Skeletal muscle tissue (tissue), 4 donors: ENCODE results near the gene IPPK. TPM values are rescaled to one million over a fixed set of nuclear protein-coding genes. Genes with fewer than 3 reads are reported as not detected.

ENCODE experiments used
- H3K27ac ChIP-seq: one replicate; pipeline ENCODE4 v1.7.0; 2013; ENCODE audit warnings: mild to moderate bottlenecking, low read depth, low read length, inconsistent platforms
- H3K27me3 ChIP-seq, 3 donors: one replicate each; pipeline ENCODE4 v1.7.0; 2013; ENCODE audit warnings: low read length in 3 of 3; ENCODE audit not compliant: control insufficient read depth in 3 of 3, insufficient read depth in 3 of 3
- H3K36me3 ChIP-seq, 3 donors: one replicate each; pipeline ENCODE4 v1.7.0; 2013; ENCODE audit warnings: low read length in 3 of 3; ENCODE audit not compliant: control insufficient read depth in 3 of 3, insufficient read depth in 3 of 3
- H3K4me1 ChIP-seq, 3 donors: one replicate each; pipeline ENCODE4 v1.7.0; 2013; ENCODE audit warnings: low read length in 3 of 3, mild to moderate bottlenecking in 3 of 3; ENCODE audit not compliant: control insufficient read depth in 3 of 3, insufficient read depth in 3 of 3
- H3K4me3 ChIP-seq, 3 donors: one replicate each; pipeline ENCODE4 v1.7.0; 2013; ENCODE audit warnings: low read length in 3 of 3
- H3K9ac ChIP-seq, 3 donors: one replicate each; pipeline ENCODE4 v1.7.0; 2013; ENCODE audit warnings: low read length in 3 of 3, mild to moderate bottlenecking in 3 of 3, moderate library complexity in 2 of 3, low read depth in 1 of 3
- H3K9me3 ChIP-seq, 3 donors: one replicate each; pipeline ENCODE4 v1.7.0; 2013; ENCODE audit warnings: low read length in 3 of 3; ENCODE audit not compliant: control insufficient read depth in 3 of 3
- total RNA-seq: library from RNA; depleted of rRNA; stranded (reverse); fragments of >200 nt; gene quantifications from one replicate; pipeline ENCODE4 v1.2.3, GENCODE V29; 2014
- donor health status: Osteomylitis.

IPPK gene
- total RNA-seq, 1 donor from 2014 or later, result 6.3 TPM

DNA sequence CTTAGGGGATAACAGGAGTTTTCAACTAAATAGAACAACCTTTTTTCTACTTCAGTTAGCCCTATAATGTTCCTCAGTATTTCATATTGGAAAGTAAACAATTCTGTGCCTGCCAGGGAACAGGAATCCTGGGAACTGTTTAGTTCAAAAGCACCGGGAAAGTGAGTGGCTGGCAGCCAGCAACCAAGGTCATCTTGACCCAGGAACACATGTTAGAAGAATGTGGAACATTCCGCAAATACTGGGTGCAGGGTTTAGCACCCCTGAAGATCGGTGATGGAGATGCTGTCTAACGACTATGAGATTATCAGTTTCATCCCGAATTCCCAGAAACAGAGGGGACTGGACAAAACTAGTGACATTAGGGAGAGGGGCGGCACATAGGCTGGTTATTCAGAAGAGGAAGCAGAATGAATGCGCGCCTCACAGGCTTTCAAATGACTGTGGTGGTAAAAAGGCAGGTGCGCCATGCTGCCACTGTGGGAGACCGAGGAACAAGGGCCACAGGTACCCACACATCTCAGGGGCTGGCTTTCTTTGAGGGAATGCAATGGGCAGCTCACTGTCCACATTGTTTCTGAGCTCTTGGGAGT is 51.2 kb downstream of the IPPK start:
- no peaks in the 10 kb centered on the region for H3K9me3 ChIP-seq
- peaks cover 20 to 35% (median 33%) of the 10 kb centered on the region in 3 donors for H3K36me3 ChIP-seq
- H3K27ac ChIP-seq, result no peak overlapping the region
- H3K4me3 ChIP-seq, result no peak overlapping the region
- no peaks in the 10 kb centered on the region for H3K27me3 ChIP-seq
- no peak overlapping the region for H3K9ac ChIP-seq
- peaks cover 13 to 31% (median 15%) of the 10 kb centered on the region in 3 donors for H3K4me1 ChIP-seq

GRCh38 chr9:92617951-92618510 is 51.9 kb downstream of the IPPK start:
- H3K36me3 ChIP-seq, result peaks cover 25 to 39% (median 38%) of the 10 kb centered on the region in 3 donors
- H3K4me1 ChIP-seq, result peaks cover 13 to 31% (median 15%) of the 10 kb centered on the region in 3 donors
- H3K9me3 ChIP-seq, result no peaks in the 10 kb centered on the region
- no peak overlapping the region for H3K9ac ChIP-seq
- H3K27ac ChIP-seq, result no peak overlapping the region
- H3K4me3 ChIP-seq, result no peak overlapping the region
- H3K27me3 ChIP-seq, result no peaks in the 10 kb centered on the region

DNA sequence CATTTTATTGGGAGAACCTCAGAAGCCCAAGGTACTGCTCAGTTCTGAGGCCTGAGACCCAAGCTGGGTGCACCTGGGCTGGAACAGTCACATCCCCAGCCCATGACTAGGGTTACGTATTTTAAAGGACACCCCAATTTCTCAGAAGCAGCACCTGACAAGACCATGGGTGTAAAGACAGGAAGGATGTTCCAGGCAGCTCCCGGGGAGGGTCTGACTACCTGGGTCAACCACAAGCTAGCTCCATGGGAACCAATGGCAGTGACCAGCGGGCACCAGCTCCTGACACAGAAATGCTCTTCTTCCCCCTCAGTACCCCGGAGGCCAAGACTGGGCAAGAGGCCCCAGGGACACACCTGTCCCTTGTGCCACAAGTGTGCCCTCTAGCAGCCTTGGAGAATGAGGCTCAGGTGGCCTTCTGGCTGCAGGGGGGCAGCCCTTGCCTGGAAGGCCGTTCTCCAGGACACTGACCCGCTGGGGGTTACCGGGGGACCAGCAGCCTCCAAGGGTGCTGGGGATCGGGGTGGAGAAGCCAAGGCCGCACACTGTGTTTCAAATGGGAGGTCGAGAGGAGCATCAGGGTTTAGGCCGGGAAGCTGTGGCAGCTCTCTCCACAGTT is 52.6 kb downstream of the IPPK start:
- peaks cover 26 to 44% (median 40%) of the 10 kb centered on the region in 3 donors for H3K36me3 ChIP-seq
- peak overlapping the region in 2 of 3 donors; percentile 1 to 23 for H3K9ac ChIP-seq
- H3K4me1 ChIP-seq, result peaks cover 13 to 31% (median 15%) of the 10 kb centered on the region in 3 donors
- H3K27me3 ChIP-seq, result no peaks in the 10 kb centered on the region
- H3K27ac ChIP-seq, result peak overlapping the region; percentile 72
- no peaks in the 10 kb centered on the region for H3K9me3 ChIP-seq
- H3K4me3 ChIP-seq, result no peak overlapping the region

GRCh38 chr9:92616655-92617111 is 53.2 kb downstream of the IPPK start:
- Histone ChIP-seq H3K4me3 (no peak overlapping the region), H3K27ac (peak overlapping the region; percentile 72), H3K9ac (peak overlapping the region in 1 of 3 donors; percentile 35), H3K4me1 (peaks cover 15 to 37% (median 18%) of the 10 kb centered on the region in 3 donors), H3K27me3 (no peaks in the 10 kb centered on the region), H3K36me3 (peaks cover 32 to 45% (median 44%) of the 10 kb centered on the region in 3 donors), H3K9me3 (no peaks in the 10 kb centered on the region)

GRCh38 chr9:92616199-92616641 is 53.7 kb downstream of the IPPK start:
- Histone ChIP-seq H3K9me3 (no peaks in the 10 kb centered on the region), H3K27ac (peak overlapping the region; percentile 72), H3K9ac (peak overlapping the region in 1 of 3 donors; percentile 35), H3K36me3 (peaks cover 35 to 45% (median 44%) of the 10 kb centered on the region in 3 donors), H3K27me3 (no peaks in the 10 kb centered on the region), H3K4me1 (peaks cover 17 to 41% (median 19%) of the 10 kb centered on the region in 3 donors), H3K4me3 (no peak overlapping the region)

DNA sequence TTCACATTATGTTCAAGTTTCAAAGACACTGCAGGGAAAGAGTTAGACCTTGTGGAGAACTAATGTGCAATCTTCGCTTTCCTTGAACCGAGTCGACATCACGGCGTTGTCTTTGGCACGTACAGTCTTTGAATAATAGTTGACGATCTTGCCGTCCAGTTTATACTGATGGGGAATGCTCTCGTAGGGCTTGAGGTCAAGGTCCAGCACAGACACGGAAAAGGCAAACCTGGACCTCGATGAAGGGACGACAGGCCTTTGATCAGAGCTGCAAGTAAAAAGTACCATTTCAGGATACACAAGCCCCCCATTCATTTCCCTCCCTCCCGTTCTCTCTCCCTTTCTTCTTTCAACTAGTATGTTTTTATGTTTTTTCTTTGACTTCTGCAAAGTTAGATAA is 54.1 kb downstream of the IPPK start:
- Histone ChIP-seq H3K36me3 (peaks cover 37 to 45% (median 44%) of the 10 kb centered on the region in 3 donors), H3K9ac (no peak overlapping the region), H3K4me1 (peaks cover 19 to 45% (median 22%) of the 10 kb centered on the region in 3 donors)

GRCh38 chr9:92614763-92615461 is 55.0 kb downstream of the IPPK start:
- no peak overlapping the region for H3K9ac ChIP-seq
- peaks cover 22 to 49% (median 26%) of the 10 kb centered on the region in 3 donors for H3K4me1 ChIP-seq
- H3K27ac ChIP-seq, result peak overlapping the region; percentile 72
- no peaks in the 10 kb centered on the region for H3K9me3 ChIP-seq
- no peak overlapping the region for H3K4me3 ChIP-seq
- H3K36me3 ChIP-seq, result peaks cover 37 to 41% (median 39%) of the 10 kb centered on the region in 3 donors
- no peaks in the 10 kb centered on the region for H3K27me3 ChIP-seq

More for the DNA sequence above, 54.1 kb downstream of the IPPK start:
- peak overlapping the region; percentile 72 for H3K27ac ChIP-seq
- no peaks in the 10 kb centered on the region for H3K27me3 ChIP-seq
- H3K4me3 ChIP-seq, result no peak overlapping the region
- no peaks in the 10 kb centered on the region for H3K9me3 ChIP-seq

- H3K9ac ChIP-seq, result no peak overlapping the region
- peaks cover 28 to 53% (median 31%) of the 10 kb centered on the region in 3 donors for H3K4me1 ChIP-seq
- H3K36me3 ChIP-seq, result peaks cover 33 to 36% (median 34%) of the 10 kb centered on the region in 3 donors
Measured at GRCh38 chr9:92614123-92614510, 55.8 kb downstream of the IPPK start.

DNA sequence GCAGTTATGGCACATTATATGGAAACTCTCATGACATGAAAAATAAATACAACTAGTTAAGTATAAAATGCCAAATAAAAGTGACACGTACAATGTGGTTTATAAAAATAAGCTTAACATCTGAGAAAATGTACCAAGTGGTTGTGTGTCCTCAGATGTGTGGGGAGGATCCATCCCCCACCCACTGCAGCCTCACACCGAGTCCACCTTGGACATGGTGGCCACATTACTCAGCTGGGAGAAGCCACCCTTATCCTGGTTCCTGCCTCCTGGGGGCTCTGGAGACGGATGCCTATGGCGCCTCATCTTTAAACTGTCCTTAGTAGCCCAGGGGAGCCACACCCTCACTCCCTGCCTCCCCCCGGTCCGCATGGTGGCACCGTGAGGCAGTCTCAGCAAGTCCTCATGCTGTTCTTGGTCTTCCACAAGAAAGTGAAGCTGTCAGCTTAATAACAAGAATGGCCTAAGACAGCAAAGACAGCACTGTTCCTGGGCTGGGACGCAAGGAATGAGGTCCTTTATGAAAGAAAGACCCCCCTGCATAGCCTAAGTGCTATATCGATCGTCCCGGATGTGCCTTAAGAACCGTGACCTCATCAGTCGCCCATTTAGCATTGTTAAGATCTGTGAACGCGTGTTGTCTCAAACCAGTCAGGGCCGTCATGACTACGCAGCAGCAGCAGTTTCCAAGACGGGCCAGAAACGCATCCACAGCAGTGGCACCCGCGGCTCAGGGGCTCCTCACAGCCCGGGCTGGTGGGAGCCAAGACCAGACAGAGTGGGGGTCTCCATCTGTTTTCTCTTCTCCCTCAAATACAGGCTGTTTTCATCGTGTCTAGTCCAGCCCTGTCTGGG is 56.4 kb downstream of the IPPK start:
- H3K27me3 ChIP-seq, result no peaks in the 10 kb centered on the region
- peaks cover 34 to 57% (median 38%) of the 10 kb centered on the region in 3 donors for H3K4me1 ChIP-seq
- peaks cover 33 to 34% (median 33%) of the 10 kb centered on the region in 3 donors for H3K36me3 ChIP-seq
- H3K27ac ChIP-seq, result no peak overlapping the region
- H3K9ac ChIP-seq, result no peak overlapping the region
- H3K9me3 ChIP-seq, result no peaks in the 10 kb centered on the region
- H3K4me3 ChIP-seq, result no peak overlapping the region

More at GRCh38 chr9:92614123-92614510, 55.8 kb downstream of the IPPK start:
- Histone ChIP-seq H3K27me3 (no peaks in the 10 kb centered on the region), H3K9me3 (no peaks in the 10 kb centered on the region), H3K4me3 (no peak overlapping the region), H3K27ac (no peak overlapping the region)
